Common myeloid progenitor, CD34-positive (primary cell): ENCODE measurements around the gene TMEM185A. TPM values are rescaled to one million over a fixed set of nuclear protein-coding genes. Genes with fewer than 3 reads are reported as not detected.
"Not testable (repeated sequence)": the region's sequence is repeated elsewhere in the genome, so short reads cannot be mapped to it uniquely, and the experiment has no call there.

Source experiments
- CTCF ChIA-PET: fragments of 350-600 bp; sonication (Branson Sonifier 250); formaldehyde crosslinking; loops from one replicate; lab custom pipeline; 2021; ENCODE audit warnings: antibody characterized with exemption; lab: Charles Lee
- POLR2A ChIA-PET: fragments of 350-600 bp; sonication (Branson Sonifier 250); formaldehyde crosslinking; loops from one replicate; lab custom pipeline; 2021; ENCODE audit warnings: antibody characterized with exemption; lab: Charles Lee
- DNase-seq, 3 donors: peaks; one replicate each; pipeline versions ENCODE4 v3.0.0 to v3.0.0-alpha.2; 2013
- H3K27ac ChIP-seq, 2 experiments: 1 replicate in 1 of 2; 2 replicates in 1 of 2; pipeline ENCODE4 v1.7.0; 2013; ENCODE audit warnings: inconsistent platforms in 2 of 2, low read length in 2 of 2, mild to moderate bottlenecking in 2 of 2, low read depth in 1 of 2, moderate library complexity in 1 of 2; ENCODE audit not compliant: severe bottlenecking in 2 of 2, insufficient read depth in 1 of 2, poor library complexity in 1 of 2
- H3K27me3 ChIP-seq, 5 experiments: replicated peaks in 2 of 5; 1 replicate in 3 of 5; 2 replicates in 2 of 5; pipeline versions ENCODE4 v1.6.1 to v1.7.0; 2013; ENCODE audit warnings: low read length in 4 of 5, mild to moderate bottlenecking in 2 of 5, moderate library complexity in 2 of 5, inconsistent platforms in 1 of 5; ENCODE audit not compliant: insufficient read depth in 5 of 5, control insufficient read depth in 4 of 5
- H3K36me3 ChIP-seq, 4 experiments: 1 replicate in 2 of 4; 2 replicates in 2 of 4; pipeline versions ENCODE4 v1.6.1 to v1.7.0; 2013; ENCODE audit warnings: low read length in 3 of 4, control low read depth in 1 of 4, mild to moderate bottlenecking in 1 of 4; ENCODE audit not compliant: control insufficient read depth in 4 of 4, insufficient read depth in 4 of 4
- H3K4me1 ChIP-seq, 4 experiments: 1 replicate in 3 of 4; 2 replicates in 1 of 4; pipeline versions ENCODE4 v1.6.1 to v1.7.1; 2013; ENCODE audit warnings: low read length in 3 of 4, mild to moderate bottlenecking in 3 of 4, control low read depth in 1 of 4, inconsistent platforms in 1 of 4, moderate library complexity in 1 of 4; ENCODE audit not compliant: control insufficient read depth in 4 of 4, insufficient read depth in 4 of 4; ENCODE audit errors: control extremely low read depth in 1 of 4
- H3K4me3 ChIP-seq, 7 experiments: 1 replicate in 4 of 7; 2 replicates in 3 of 7; pipeline versions ENCODE4 v1.5.1 to v1.7.0; 2013; ENCODE audit warnings: mild to moderate bottlenecking in 7 of 7, low read length in 6 of 7, moderate library complexity in 6 of 7, inconsistent platforms in 2 of 7, low read depth in 2 of 7, control low read depth in 1 of 7; ENCODE audit not compliant: insufficient read depth in 4 of 7, control insufficient read depth in 1 of 7; ENCODE audit errors: extremely low read depth in 1 of 7
- H3K9me3 ChIP-seq, 5 experiments: 1 replicate in 4 of 5; 2 replicates in 1 of 5; pipeline versions ENCODE4 v1.6.1 to v1.7.1; 2013; ENCODE audit warnings: low read length in 4 of 5, mild to moderate bottlenecking in 2 of 5, inconsistent platforms in 1 of 5, low read depth in 1 of 5, moderate library complexity in 1 of 5; ENCODE audit not compliant: control insufficient read depth in 4 of 5, insufficient read depth in 2 of 5; ENCODE audit errors: control extremely low read depth in 1 of 5
- WGBS: methylation state at CpG from one replicate; pipeline ENCODE4 v1.1.5; 2013; ENCODE audit not compliant: insufficient coverage; 5-methylcytosine and 5-hydroxymethylcytosine counted together
- polyA plus RNA-seq: library from polyadenylated mRNA; unstranded; fragments of 120-200 nt; gene quantifications from one replicate; pipeline ENCODE4 v1.2.1, GENCODE V29; 2013

TMEM185A gene
- 22.3 TPM for polyA plus RNA-seq

- peaks cover 0 to 4% (median 0%) of the 10 kb centered on the region in 5 experiments for H3K9me3 ChIP-seq
- peak within 1 kb of the TSS in 1 of 2 experiments; percentile 4 for H3K27ac ChIP-seq
- H3K4me3 ChIP-seq: peak within 1 kb of the TSS; percentile 55 to 79 (median 71)
- WGBS: 40% methylated on average over 86 of the region's 102 CpGs
- H3K27me3 ChIP-seq: peaks cover 0 to 8% (median 0%) of the 10 kb centered on the region in 5 experiments
- peaks cover 4 to 19% (median 6%) of the 10 kb centered on the region in 4 experiments for H3K4me1 ChIP-seq
- ChIA-PET CTCF (no interaction called here), POLR2A (no interaction called here)
- H3K36me3 ChIP-seq: peaks cover 0 to 2% (median 0%) of the 10 kb centered on the region in 4 experiments
- DNase-seq: peak; percentile 59 to 75 (median 73)
Measured at GRCh38 chrX:149631234-149632165, at the start of gene TMEM185A. Gene TMEM185A, minus strand, starts transcription at chrX:149631792. Its CDS starts 212 bp downstream, at chrX:149631580.

DNA sequence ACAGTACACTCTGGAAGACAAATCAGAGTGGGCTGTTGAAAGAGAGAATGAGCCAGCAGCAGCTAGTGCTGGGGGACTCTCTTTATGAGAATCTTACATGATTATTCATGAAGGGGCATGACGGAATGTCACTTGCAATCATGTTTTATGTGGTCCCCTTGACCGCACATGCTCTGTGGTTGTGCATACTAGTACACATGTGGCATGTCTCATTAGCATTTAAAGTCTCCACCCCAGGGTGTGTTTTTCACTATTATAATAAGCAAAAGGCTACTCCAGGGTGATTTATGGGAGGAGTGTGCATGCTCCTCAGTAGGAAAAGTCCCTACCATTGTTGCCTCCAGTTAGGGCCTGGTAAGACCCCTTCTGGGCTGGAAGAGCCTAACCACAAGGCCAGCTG, 49.6 kb upstream of the TMEM185A start:
- Histone ChIP-seq H3K27me3 (no peaks in the 10 kb centered on the region), H3K36me3 (no peaks in the 10 kb centered on the region), H3K27ac (no peak overlapping the region), H3K9me3 (no peaks in the 10 kb centered on the region), H3K4me1 (no peaks in the 10 kb centered on the region), H3K4me3 (no peak overlapping the region)
- ChIA-PET POLR2A (no interaction called here), CTCF (no interaction called here)
- 73% methylated on average over 2 of the region's 2 CpGs for WGBS
- no peak for DNase-seq

DNA sequence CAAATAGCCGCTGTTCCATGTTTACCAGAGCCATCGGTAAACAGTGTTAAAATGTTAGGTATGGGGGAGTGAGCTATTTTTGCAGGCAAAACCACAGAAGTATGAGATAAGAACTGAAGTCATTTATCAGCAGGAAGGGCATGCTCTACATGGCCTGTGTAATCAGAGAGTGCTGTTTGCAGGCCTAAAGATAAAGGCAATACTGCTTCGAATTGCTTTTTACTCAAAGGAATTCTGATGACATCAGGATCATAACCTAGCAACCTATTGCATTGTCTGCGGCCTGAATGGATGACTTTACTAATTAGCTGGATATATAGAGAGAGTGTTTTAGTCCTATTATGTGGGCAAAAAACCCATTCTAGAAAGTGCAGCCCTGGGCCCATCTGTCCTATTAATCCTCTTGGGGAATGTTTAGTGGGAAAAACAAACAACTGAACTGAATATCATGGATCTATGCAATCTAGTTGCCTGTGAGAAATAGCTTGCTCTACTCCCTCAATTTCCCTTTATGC, 47.6 kb upstream of the TMEM185A start:
- H3K27ac ChIP-seq, DNase-seq, H3K9me3 ChIP-seq, H3K4me1 ChIP-seq, H3K4me3 ChIP-seq, H3K36me3 ChIP-seq, POLR2A ChIA-PET, H3K27me3 ChIP-seq, CTCF ChIA-PET: not testable (repeated sequence)
- WGBS: no CpG with 5 or more reads among the region's 4 CpGs

GRCh38 chrX:149675554-149675953, 44.0 kb upstream of the TMEM185A start:
- H3K9me3 ChIP-seq, H3K27ac ChIP-seq, H3K36me3 ChIP-seq, DNase-seq, H3K27me3 ChIP-seq, H3K4me3 ChIP-seq, CTCF ChIA-PET, POLR2A ChIA-PET, H3K4me1 ChIP-seq: not testable (repeated sequence)
- whole genome bisulfite sequencing: no CpG with 5 or more reads among the region's 8 CpGs

DNA sequence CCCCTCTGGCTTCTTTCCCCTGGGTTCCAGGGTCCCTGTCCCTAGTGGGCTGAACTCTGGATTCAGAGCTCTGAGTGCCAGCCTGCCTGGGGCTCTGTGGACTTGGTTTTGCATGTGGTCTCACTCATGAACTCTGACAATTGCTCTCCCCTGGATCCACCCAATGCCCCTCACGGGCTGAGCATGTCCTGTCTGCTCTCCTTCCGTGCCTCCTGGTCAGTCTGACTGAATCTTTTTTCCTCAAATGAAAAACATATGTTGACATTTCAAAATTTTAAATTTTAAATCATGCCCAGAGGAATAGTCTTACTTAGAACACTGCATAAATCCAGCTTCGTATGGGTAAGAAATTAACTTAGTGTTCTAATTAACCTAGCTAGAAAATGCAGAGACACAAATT, 43.5 kb upstream of the TMEM185A start:
- DNase-seq, H3K4me1 ChIP-seq, H3K4me3 ChIP-seq, H3K9me3 ChIP-seq, POLR2A ChIA-PET, CTCF ChIA-PET, H3K36me3 ChIP-seq, H3K27ac ChIP-seq, H3K27me3 ChIP-seq: not testable (repeated sequence)
- WGBS: no CpG with 5 or more reads among the region's 3 CpGs

DNA sequence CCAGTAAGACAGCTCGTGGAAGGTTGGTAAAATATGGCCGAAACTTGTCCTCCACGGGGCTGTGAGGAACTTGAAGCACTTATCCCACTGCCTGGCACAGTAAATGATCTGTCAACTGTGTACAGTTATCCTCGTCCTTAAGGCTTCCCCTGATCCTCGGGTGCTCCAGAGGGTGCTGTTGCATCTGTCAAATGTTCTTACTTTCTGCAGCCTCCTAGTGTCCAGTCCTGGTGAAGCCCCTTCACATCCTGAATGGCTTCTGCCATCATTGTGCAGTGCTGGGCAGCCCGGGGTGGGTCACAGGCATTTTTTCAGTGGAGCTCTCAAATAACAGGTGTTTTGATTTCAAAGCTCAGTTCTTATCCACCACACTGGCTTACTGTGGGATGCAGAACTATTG, 29.0 kb upstream of the TMEM185A start:
- H3K4me3 ChIP-seq, H3K36me3 ChIP-seq, POLR2A ChIA-PET, H3K9me3 ChIP-seq, H3K4me1 ChIP-seq, DNase-seq, CTCF ChIA-PET, H3K27me3 ChIP-seq, H3K27ac ChIP-seq: not testable (repeated sequence)
- WGBS: no CpG with 5 or more reads among the region's 6 CpGs

DNA sequence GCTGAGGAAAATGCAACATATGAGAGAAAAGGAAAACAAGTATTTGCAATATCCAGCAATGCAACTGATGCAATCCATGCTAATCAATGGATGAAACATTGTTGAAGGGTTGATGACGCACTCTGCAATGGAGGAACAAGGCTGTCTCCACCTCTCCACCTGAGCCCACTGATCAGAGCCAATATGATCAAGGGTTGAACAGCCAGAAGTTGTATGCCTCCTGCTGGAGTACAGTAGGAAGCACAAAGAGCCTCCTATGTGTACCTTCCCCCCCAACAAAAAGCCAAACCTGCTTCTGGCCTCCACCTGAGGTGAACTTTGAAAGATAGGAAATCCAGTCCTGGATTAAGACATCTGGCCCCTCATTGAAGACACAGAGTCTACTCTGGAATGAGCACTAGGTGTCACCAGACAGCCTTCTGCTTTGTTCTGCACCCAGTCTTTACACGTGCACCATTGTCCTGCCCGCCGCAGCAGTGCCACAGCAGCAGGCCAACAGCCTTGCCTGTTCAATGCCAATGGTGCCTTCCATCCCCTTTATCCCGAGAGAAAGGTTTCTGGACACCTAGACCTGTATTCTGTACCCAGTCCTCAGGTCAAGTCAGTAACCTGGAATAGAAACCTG, 24.8 kb upstream of the TMEM185A start:
- H3K4me3 ChIP-seq, H3K36me3 ChIP-seq, POLR2A ChIA-PET, CTCF ChIA-PET, H3K4me1 ChIP-seq, H3K27me3 ChIP-seq, H3K27ac ChIP-seq, H3K9me3 ChIP-seq, DNase-seq: not testable (repeated sequence)
- WGBS: no CpG with 5 or more reads among the region's 5 CpGs
